GM10266 (cell line): Measurements from ENCODE around the gene SDE2.

Experiments
- DNase-seq: peaks from one replicate; pipeline ENCODE4 v3.0.0; 2012; ENCODE audit errors: extremely low spot score
- TF ChIP-seq, protein P1 (sequence below): IDR thresholded peaks from 2 replicates; pipeline ENCODE4 v1.5.1; 2012; ENCODE audit warnings: mild to moderate bottlenecking, low read depth; ENCODE audit not compliant: control insufficient read depth, insufficient read depth; ENCODE audit errors: missing control alignments

SDE2 gene

DNA sequence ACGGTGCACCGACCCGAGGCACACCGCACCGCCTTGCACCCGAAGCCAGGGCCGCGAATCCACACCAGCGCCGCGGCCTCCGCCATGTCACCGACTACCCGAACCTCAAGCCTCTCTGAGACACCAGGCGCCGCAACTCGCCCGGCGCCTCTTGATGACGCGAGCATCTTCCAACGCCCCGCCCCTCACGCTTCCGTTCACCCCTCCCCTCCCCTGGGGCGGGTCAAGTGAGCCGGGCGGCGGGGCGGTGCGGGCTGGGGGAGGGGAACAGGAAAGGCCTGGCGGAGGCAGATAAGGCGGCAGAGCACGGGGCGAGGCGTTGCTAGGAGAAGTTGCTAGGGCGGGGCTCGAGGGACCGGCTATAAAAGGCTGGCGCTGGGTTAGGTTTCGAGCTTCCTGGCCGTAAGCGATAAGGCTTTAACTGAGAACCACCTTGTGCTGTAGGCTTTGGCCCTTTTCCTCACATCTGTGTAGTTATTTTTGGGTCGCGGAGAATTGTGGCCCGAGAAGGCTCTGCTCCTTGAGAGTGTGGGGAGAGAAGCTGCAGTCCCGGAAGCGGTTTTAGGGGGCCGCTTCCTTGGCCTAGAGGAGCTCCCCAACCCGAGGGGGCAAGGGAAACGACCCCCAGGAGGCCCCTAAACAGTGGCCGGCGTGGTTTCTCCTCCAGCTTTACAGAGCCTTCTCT, at the start of gene SDE2:
SDE2 (minus strand) TSS at position 117 of the 685 bp plus-strand sequence; CDS start at position 86, 31 bp downstream.
- TF ChIP-seq, protein P1, sequence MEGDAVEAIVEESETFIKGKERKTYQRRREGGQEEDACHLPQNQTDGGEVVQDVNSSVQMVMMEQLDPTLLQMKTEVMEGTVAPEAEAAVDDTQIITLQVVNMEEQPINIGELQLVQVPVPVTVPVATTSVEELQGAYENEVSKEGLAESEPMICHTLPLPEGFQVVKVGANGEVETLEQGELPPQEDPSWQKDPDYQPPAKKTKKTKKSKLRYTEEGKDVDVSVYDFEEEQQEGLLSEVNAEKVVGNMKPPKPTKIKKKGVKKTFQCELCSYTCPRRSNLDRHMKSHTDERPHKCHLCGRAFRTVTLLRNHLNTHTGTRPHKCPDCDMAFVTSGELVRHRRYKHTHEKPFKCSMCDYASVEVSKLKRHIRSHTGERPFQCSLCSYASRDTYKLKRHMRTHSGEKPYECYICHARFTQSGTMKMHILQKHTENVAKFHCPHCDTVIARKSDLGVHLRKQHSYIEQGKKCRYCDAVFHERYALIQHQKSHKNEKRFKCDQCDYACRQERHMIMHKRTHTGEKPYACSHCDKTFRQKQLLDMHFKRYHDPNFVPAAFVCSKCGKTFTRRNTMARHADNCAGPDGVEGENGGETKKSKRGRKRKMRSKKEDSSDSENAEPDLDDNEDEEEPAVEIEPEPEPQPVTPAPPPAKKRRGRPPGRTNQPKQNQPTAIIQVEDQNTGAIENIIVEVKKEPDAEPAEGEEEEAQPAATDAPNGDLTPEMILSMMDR, result no peak
- peak; percentile 92 for DNase-seq

DNA sequence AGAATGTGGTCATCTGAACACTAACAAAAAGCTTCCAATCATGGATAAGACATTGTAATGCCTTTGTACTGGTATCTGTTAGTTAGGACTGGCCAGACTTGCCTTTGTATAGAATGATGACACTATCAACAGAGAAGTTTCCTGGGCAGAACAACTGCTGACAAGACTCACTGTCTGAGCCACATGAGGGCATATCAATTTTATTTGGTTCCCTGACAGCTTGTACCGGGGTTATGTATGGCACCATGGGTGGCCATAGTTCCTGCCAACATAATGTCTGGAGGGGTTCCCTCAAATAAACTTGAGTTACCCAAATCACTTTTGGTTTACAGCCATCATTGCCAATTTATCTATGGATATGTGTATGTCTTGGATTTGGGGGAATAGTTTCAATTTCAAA, 49.7 kb upstream of the SDE2 start:
- no peak for DNase-seq
- TF ChIP-seq, protein P1, result no peak

DNA sequence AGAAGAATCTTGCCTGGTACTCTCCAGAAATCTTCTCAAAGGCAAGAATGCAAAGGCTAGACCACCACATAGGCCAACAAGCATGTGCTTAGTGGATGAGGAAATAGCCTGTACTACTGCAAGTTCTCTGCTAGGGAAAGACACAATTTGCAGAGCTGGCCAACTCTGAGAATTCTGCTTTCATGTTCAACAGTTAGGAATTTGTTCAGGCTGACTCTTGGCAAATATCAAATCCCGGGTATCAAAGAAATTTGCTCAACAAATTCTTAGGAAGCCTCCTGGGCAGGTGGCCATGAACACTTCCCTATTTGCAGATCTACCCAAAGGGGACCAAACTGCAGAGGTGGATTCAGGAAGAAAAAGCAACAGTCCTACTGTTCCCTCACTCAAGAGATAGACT, 48.4 kb upstream of the SDE2 start:
- no peak for DNase-seq
- TF ChIP-seq, protein P1, result no peak

DNA sequence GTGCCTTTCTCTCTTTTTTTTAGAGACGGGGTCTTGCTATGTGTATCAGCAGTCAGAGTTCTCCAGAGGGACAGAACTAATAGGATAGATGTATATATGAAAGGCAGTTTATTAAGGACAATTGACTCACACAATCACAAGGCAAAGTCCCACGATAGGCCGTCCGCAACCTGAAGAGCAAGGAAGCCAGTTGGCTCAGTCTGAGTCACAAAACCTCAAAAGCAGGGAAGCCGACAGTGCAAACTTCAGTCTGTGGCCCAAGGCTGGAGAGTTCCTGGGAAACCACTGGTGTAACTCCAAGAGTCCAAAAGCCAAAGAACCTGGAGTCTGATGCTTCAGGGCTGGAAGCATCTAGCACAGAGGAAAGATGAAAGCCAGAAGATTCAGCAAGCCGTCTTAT, 47.1 kb upstream of the SDE2 start:
- TF ChIP-seq, protein P1, result no peak
- no peak for DNase-seq

DNA sequence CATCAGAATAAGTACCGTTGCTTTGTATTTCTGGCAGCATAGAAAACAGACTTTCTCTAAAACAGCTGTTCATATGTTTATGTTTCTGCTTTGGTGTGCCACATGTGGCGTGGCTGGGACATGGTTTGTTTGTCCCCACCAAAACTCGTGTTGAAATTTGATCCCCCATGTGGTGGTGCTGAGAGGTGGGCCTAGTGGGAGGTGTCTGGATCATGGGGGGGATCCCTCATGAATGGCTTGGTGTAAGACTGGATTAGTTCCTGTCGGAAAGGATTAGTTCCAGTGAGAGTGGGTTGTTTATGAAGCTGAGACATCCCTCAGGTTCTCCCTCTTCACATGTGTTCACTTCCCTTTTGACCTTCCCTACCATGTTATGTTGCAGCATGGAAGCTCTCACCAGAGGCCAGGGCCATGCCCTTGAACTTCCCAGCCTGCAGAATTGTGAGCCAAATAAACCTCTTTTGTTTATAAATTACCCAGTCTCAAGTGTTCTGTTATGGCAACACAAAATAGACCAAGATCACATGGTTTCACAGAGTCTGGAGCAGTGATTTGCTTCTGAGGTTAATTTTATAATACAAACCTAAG, 45.5 kb upstream of the SDE2 start:
- DNase-seq, result no peak
- TF ChIP-seq, protein P1, result no peak

DNA sequence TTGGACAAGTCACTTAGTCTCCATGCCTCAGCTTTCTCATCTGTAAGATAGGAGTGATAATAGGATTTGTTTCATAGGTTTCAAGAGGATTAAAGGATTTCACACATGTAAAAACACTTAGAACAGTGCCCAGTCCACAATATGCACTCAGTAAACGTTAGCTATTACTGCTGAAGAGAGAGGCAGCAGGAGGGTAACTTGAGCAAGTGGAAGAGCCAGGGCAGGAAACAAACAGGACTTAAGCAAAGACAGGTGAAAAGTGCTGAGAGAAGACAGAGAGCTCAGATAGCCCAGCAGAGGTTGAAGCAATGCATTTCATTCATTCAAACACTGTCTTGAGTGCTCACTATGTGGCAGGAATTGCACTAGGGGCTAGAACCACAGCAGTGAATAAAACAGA, 42.3 kb upstream of the SDE2 start:
- DNase-seq, result no peak
- TF ChIP-seq, protein P1, result no peak

DNA sequence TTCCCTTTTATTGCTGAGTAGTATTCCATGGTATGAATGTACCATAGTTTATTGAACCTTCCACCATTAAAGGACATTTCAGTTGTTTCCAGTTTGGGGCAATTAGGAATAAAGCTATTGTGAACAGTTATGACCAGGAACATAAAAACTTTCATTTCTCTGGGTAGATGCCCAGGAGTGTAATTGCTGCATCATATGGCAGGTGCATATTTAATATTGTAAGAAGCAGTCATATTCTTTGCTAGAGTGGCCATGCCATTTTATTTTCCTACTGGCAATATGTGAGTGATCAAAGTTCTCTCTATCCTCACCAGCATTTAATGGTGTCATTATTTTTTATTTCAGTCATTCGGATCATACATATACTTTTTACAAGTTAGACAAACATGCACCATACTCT, 39.5 kb upstream of the SDE2 start:
- no peak for DNase-seq
- TF ChIP-seq, protein P1, result no peak
